Right forelimb (tissue), 1 donor: Measurements from ENCODE around the gene DAB2IP.

ENCODE experiments used
- DNase-seq: peaks from one replicate; pipeline ENCODE4 v3.0.0-alpha.2; 2018

The DAB2IP gene

GRCh38 chr9:121766081-121766683, 114.7 kb downstream of the DAB2IP start:
- no peak for DNase-seq

DNA sequence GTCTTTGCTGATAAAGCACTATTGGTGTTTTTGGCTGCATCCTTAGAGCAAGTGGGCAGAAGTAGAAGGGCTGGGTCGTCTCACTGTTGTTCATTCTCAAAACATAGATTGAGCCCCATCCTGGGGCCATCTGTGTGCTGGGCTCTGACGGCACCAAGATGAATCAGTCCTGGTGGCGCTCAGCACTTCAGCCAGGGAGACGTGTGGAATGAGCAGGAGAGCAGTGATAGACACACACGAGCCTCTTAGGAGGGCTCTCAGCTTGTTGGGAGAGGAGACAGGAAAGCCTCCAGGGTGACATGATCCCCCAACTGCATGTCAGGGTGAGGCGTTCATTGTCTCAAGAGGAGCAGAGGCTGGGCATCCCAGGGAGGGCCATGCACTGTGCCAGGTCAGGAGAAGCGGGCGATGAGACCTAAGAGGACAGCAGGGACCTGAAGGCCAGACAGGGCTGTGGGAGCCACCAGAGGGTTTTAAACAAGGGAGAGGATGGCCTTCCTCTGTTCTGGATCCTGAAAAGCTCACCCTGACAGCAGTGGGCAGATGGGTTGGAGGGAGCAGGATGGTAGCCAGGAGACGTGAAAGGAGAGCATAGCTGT, 115.8 kb downstream of the DAB2IP start:
- DNase-seq, result no peak

GRCh38 chr9:121768416-121769015, 117.1 kb downstream of the DAB2IP start:
- DNase-seq, result no peak

GRCh38 chr9:121769939-121770338, 118.5 kb downstream of the DAB2IP start:
- no peak for DNase-seq

DNA sequence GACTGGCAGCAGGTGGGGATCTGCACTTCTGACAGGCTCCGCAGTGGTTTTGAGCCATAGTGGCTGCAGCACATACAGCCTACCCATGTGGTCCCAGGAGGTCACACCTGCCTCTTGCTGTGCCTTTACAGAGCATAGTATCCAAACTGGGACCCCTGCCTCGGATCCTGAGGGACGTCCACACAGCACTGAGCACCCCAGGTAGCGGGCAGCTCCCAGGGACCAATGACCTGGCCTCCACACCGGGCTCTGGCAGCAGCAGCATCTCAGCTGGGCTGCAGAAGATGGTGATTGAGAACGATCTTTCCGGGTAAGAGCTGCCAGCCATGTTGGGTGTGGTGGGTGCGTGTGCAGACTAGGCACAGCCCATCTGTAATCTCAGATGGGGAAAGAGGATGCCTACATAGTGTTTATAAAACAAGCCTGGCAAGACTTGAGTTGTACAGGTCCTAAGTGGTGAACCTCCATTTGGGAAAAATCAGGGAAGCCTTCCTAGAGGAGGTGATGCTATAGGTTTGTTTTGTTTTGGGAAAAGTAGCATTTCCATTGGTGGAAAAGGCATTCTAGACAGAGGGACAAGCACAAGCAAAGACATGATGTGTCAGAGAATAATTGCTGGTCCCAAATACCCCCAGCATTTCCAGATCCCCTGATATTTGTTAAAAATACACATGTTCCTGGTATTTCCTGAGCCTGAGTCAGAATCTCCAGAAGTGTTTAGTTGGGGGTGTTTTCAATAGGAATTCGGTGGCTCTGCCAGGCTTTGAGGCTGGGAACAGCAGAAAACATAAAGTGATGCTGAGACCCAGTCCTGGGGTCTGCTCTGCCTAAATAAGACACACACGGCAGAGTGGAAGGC, 119.2 kb downstream of the DAB2IP start:
- no peak for DNase-seq

DNA sequence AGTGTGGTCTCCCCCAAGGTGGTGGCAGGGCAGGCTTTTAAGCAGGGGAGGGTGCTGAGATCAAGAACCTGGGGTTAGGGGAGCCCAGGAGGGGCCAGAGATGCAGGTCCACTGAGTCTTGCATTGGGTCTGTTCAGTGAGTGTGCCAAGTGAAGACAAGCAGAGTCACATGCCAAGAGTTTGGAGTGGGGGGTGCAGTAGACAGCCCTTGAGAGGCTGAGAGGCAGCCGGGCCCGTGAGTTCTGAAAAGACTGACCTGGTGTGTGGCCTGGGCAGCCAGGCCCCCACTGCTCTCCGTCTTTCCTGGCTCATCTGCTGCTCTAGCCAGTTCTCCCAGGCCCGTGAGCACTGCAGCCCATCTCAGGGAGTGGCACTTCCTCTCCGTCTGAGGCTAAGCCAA, 120.0 kb downstream of the DAB2IP start:
- DNase-seq, result no peak

DNA sequence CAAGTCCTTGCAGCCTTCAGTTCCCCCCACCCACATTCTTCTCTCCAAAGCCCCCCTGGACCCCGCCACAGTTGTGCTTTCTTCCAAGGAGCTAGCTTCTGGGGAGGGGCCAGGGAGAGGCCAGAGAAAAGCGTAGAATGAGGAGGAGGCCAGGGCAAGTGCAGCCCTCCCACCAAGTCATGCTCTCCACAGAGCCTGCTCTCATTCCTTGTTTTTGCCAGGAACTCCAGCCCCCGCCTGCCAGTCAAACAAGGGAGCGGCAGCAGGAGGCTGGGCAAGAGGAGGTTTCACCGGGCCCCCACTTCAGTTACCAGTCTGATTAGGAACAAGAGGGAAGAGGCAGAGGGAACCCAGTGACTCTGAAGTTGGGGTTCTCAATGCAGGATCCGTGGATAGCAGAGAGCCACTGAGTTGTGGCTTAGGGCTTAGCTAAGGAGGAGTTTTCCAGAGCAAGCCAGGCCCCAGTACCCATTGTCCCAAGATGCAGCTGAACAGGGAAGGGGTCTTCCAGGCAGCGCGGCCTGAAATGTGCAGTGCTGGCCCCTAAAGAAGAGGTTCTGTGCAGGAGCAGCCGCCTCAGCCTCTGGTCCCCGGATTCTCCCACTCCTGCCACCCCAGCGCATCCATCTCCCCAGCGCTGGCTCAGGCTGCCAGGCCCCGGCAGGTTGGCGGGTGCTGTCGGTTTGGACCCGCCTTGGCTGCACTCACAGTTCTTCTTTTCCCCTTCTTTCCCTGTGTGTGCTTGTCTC, 120.6 kb downstream of the DAB2IP start:
- no peak for DNase-seq

DNA sequence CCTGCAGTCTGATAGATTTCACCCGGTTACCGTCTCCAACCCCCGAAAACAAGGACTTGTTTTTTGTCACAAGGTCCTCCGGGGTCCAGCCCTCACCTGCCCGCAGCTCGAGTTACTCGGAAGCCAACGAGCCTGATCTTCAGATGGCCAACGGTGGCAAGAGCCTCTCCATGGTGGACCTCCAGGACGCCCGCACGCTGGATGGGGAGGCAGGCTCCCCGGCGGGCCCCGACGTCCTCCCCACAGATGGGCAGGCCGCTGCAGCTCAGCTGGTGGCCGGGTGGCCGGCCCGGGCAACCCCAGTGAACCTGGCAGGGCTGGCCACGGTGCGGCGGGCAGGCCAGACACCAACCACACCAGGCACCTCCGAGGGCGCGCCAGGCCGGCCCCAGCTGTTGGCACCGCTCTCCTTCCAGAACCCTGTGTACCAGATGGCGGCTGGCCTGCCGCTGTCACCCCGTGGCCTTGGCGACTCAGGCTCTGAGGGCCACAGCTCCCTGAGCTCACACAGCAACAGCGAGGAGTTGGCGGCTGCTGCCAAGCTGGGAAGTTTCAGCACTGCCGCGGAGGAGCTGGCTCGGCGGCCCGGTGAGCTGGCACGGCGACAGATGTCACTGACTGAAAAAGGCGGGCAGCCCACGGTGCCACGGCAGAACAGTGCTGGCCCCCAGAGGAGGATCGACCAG, 121.3 kb downstream of the DAB2IP start:
- DNase-seq, result no peak

GRCh38 chr9:121773286-121773953, 122.0 kb downstream of the DAB2IP start:
- DNase-seq, result no peak

DNA sequence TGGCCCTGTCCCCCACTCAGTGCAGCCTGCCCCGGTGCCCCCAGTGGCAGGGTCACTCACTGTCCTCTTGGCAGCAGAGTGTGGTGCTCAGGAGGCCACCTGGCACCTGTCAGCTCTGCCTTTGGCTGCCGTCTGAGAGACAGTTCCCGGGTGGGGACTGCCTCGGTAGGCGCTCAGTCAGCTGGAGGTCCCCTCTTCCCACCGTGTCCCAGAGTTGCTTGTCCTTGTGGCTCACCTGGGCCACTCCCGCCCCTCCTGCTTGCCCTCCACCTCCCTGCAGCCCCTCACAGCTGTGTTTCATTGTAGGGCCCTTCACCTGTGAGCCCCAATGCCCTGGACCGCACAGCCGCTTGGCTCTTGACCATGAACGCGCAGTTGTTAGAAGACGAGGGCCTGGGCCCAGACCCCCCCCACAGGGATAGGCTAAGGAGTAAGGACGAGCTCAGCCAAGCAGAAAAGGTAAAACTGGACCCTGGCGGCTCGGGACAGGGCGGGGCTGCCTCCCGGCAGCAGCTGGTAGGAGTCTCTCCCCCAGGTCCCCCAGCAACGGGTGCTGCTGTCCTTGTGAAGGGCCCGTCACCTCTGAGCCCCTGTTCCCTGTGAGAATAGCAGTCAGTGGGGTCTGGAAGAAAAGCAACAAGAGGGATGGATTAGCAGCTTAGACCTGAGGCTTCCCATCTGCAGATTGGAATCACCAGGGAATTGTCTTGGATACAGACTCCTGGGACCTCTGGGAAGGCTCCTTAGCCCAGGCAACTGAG, 122.7 kb downstream of the DAB2IP start:
- no peak for DNase-seq

GRCh38 chr9:121774715-121775613, 123.5 kb downstream of the DAB2IP start:
- DNase-seq, result no peak

GRCh38 chr9:121776001-121776738, 124.7 kb downstream of the DAB2IP start:
- DNase-seq, result no peak

DNA sequence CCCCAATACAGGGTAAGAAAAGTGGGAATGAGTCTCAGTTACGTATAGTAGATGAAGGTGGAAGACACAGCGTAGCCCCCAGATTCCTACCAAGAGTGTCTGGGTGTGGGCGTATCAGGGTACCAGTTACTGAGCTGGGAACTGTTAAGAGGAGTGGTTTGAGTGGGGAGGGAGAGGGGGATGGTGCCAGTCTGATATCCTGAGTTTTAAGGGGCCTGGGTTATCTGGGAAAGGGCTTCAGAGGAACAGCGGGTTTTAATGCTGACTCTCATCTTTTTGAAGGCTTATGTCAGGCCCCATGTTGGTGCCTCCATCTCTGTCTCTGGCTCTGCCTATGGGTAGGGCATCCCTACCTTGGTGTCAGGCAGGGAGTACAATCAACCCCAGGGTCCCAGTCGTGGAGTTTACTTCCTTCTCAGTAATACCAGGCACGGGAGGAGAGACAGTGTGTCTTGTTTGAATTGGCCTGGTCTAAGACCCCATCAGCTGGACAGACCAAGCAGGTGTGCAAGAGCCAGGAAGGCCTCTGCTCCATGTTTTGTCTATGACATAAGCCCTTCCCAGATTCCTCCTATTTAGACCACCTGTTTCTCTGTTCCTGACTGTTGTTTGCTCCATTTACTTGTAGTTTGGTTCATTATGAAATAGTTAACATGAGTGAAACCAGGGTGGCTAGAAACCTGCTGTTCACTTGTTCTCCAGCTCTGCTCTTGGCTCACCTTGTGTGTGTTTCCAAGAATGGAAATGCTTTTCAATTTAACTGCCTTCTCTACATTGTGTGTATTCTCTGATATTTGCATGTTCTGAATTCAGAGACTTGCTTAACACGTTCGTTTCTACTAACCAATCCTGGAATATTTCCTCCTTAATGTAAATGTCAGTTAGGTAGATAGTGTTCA, 125.6 kb downstream of the DAB2IP start:
- DNase-seq, result no peak

- DNase-seq, result no peak
Observed at GRCh38 chr9:121778252-121779225, 127.1 kb downstream of the DAB2IP start.

- DNase-seq, result peak; percentile 38
Observed at GRCh38 chr9:121779381-121780117, 128.1 kb downstream of the DAB2IP start.
